GM18508 (cell line): ENCODE measurements around the gene RAB11FIP5.

ENCODE experiments used
- ATAC-seq: cut with Tn5 transposase; IDR thresholded peaks from one replicate; pipeline ENCODE4 v1.9.1; 2021; ENCODE audit warnings: moderate number of reproducible peaks; ENCODE audit not compliant: insufficient read depth, unreplicated experiment

RAB11FIP5 gene

DNA sequence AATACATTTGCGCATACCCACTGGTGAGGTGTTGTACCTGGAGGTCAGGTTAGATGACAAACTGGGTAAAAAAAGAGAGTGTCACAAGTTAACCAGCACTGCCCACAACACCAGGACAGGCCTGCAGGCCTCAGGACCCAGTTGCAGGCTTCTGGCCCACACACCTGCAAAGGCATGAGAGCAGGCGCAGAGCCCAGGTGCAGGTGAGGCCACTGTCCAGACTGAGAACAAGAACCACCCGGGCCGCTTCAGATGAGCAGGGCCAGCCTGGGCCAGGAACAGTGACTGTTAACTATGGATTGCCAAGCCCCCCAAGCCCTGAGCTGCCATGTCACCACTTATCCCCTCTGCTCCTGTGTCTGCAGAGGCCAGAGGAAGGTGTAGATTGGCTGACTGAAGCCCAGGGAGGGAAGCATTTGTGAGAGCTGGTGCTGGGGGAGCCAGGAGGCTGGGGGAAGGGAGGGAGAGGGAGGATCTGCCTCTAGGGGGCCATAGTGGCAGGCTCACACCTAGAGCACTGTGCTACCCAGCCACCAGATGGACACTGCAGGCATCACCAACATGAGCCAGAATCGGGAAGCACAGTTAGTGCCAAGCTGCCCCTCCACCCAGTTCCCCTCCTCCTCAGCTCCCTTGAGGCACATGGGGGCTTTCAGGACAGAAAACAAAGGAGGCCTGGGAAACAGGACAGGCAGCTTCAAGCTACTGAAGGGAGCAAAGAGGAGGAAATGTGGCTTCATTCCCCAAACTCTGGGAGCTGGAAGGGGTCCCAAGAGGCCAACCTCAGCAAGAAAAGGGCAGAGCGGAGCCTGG lies 76.6 kb downstream of the RAB11FIP5 start:
- ATAC-seq = no peak

DNA sequence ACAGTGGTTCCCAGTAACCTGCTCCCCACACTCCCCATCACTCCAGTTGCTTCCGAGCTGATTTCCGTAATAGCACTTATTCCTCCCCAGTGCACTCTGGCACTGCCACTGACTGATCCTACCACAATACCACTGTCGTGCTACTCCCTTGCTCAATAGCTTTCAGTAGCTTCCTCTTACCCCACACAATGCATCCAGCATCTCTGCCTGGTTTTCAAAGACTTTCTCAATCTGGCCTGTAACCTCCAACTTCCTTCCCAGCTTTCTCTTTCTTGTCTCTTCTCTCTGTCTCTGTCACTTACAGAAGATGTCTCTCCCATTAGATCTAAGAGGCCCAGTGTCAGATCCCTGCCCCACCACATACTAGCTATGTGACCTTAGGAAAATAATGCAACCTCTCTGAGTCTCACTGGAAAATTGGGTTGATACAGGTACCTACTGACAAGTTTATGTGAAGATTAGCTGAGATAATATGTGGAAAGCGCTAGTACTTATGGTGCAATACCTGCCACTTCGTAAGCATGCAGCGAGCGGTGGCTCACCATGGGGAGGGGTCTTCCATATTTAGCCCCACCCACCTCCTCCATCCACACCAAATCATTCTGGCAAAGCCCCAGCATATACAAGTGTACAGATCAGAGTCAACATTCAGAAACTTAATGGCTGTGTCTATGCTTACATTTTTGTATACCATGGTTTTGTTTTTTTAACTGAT lies 77.9 kb downstream of the RAB11FIP5 start:
- ATAC-seq = no peak

DNA sequence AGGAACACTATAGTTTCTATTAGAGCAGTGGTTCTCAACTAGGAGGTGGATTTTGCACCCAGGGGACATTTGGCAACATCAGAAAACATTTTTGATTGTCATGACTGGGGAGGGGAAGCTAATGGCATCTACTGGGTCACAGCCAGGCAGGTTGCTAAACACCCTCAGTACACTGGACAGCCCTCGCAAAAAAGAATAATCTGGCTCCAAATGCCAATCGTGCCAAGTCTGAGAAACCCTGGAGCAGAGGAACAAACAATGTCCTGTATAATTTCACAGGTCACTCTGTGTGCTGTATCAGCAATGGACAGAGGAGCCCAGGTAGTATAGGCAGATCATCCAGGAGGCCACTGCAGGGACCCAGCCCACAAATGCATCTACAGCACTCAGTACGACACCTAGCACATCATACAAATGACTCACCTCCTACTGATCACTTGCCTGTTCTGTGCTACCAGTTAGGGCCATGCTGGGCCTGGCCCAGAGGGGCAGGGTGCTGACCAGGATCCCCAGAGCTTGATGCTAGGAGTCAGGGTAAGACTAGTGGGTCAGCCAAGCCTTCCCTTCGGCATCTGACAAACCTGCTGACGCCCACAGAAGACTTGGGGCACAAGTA lies 78.9 kb downstream of the RAB11FIP5 start:
- no peak for ATAC-seq

DNA sequence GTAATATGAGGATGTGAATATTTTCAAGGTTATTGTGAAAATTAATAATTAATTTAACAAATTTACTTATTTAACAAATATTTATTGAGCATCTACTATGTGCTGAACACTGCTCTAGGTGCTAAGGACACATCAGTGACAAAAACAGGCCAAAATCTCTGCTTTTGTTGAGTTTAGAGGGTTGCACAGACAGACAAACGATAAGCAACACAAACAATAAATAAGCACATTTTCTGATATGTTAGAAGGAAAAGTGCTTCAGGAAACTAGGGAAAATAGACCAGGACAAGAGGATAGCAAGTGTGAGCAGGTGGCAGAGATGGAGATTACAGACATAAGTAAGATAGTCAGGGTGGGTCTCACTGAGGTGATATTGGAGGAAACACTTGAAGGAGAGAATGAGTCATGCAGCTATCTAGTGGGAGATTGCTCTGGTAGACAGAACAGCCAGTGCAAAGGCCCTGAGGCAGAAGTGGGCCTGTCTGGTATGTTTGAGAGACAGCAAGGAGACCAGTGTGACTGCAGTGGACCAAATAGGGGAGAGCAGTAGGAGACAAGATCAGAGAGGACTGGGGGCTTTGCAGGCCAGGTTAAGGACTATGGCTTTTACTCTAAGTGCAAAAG lies 79.5 kb downstream of the RAB11FIP5 start:
- no peak for ATAC-seq

DNA sequence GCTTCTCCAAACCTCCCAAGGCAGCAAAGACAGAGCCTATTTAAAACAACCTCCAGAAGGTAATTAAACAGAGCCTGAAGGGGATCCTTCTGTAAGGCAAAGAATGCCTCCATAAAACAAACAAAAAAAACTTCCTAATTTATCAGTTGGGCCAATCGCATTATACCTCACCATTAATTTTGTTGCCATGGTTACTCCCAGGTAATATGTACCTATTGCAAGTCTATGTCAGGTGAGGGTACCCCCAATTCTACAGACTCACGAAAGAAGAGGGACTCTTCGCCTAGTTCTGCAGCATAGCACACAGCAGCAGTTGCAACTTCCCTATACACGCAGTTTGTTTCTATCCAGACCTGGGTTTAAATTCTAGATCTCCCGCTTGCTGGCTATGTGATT lies 80.0 kb downstream of the RAB11FIP5 start:
- no peak for ATAC-seq

DNA sequence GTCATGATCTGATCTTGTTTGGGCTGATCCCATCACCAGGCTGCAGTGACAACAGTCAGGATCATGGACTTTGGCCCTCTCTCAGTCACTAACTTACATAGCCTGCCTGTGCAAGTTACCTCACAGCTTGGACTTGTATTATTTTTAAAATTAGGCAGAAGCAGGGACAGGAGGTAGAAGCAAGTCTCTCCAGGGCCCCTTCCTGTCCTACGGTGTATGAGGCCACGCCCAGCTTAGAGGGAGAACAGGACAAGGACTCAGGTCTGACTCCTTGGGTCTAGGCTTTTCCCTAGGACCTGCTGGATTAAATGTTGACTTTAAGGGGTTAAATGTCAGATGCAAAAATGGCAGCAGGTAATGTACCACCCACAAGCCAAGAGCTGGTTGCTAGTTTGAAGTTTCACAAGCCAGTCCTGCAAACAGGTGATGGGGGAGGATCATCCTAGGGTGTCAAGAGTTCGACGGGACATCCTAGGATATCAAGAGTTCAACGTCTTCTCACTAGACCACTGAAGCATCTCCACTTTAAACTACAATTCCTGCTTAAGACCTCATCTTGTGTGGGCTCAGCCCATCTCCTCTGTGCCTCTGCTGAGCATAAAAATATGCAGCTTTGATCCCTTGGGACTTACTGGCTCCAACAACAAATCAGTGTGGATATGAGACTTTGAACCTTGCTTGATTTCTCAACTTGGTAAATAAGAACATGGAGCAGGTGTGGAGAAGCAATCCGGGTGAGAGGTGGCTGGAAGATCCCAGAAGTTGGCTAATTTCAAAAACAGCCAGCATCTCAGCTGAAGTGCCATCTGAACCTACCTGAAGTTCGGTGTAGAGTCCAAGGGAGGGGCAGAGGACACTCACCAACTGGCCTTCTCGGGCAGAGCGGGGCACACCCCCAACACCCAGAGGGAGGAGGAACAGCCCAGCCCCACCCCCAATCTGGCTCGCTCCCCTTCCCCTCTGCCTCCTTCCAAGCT lies 80.7 kb downstream of the RAB11FIP5 start:
- ATAC-seq = no peak

DNA sequence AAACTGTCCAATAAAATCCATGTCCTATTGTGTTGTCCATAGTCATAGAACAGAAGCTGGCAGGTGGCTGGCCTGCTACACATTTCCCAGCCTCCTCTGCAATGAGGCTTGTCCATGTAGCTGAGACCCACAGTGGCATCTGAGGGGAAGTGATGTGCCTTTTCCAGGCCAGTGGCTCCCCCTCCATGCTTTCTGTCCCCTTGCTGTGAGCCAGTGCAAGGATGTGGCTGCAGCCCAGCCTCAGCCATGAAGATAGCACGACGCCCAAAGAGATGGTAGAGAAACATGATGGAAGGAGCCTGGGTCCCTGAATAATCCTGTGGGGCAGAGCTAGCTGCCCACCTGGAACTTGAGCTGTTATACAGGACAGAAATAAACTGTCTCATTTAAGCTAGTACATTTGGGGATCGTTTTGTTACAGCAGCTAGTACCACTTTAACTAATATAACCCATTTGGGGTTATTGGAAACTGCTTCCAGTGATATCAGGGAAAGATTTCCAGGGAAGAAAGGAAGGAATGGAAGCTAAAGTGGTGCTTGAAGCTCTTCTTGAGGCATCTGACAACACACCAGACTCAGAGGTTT lies 81.6 kb downstream of the RAB11FIP5 start:
- no peak for ATAC-seq

DNA sequence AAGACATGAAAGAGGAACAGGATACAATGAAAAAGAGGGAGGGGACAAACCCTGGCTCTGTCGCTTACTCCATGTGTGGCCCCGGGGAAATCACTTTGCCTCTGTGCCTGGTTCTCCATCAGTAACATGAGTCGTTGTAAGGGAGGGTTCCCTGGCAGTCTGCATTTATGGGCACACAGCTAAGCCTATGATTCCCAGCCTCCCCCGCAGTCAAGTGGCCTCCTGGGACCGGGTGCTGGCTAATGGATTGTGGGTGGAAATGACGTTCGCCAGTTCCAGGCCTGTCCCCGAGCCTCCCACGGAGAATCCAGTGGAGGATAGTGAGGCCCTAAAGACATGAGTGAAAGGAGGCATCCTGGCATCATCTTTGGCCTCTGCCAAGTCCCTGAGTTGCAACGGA lies 83.9 kb downstream of the RAB11FIP5 start:
- no peak for ATAC-seq

DNA sequence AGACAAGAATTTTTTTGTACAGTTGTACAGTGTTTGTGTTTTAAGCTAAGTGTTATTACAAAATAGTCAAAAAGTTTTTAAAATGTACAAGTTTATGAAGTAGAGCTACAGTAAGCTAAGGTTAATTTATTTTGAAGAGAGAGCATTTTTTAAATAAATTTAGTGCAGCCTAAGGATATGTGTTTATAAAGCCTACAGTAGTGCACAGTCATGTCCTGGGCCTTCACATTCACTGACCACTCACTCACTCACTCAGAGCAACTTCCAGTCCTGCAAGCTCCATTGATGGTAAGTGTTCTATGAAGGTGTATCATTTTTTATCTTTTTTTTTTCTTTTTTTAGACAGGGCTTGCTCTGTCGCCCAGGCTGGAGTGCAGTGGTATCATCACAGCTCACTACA lies 85.4 kb downstream of the RAB11FIP5 start:
- no peak for ATAC-seq

DNA sequence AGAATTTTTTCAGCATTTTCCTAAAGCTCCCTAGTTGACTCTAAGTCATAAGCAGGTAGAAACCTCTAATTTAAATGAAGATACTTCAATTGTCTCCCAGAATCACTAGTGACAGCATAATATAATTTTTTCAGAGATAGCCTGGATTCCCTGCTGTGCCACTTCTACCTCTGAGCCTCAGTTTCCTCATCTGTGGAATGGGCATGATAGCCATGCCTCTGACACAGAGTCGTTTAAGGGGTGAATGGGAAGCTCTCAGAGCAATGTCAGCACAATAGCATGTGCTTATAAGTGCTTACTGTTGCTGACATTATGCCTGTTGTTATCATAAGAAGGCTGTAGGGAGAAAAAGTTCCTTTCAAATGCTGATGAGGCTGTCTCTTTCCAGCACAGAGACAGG lies 89.3 kb downstream of the RAB11FIP5 start:
- ATAC-seq = no peak
